Epithelial cell of esophagus (primary cell): ENCODE results near the gene PACS1.

Experiments
- DNase-seq: peaks from one replicate; pipeline ENCODE4 v3.0.0; 2010; ENCODE audit warnings: low read depth
- H3K4me3 ChIP-seq: 2 replicates; pipeline ENCODE4 v1.5.1; 2011; ENCODE audit warnings: mild to moderate bottlenecking, low read length, control low read depth
- CTCF ChIP-seq: IDR thresholded peaks from 2 replicates; pipeline ENCODE4 v1.5.1; 2011; ENCODE audit warnings: low read depth, mild to moderate bottlenecking, low read length, control low read depth, inconsistent platforms; ENCODE audit not compliant: insufficient read depth; ENCODE audit errors: missing control alignments

The PACS1 gene

GRCh38 chr11:66231561-66231960 is 161.5 kb downstream of the PACS1 start:
- no peak for TF ChIP-seq CTCF
- no peak for DNase-seq
- H3K4me3 ChIP-seq, result no peak overlapping the region

- H3K4me3 ChIP-seq, result no peak overlapping the region
- no peak for TF ChIP-seq CTCF
- DNase-seq, result no peak
These were observed 162.7 kb downstream of the PACS1 start for GRCh38 chr11:66232769-66233168.

- H3K4me3 ChIP-seq, result no peak overlapping the region
- no peak for TF ChIP-seq CTCF
- DNase-seq, result no peak
These were observed 163.2 kb downstream of the PACS1 start for GRCh38 chr11:66233301-66233700.

GRCh38 chr11:66235141-66235540 is 165.1 kb downstream of the PACS1 start:
- DNase-seq, result no peak
- TF ChIP-seq CTCF, result no peak
- no peak overlapping the region for H3K4me3 ChIP-seq

GRCh38 chr11:66237867-66238266 is 167.8 kb downstream of the PACS1 start:
- no peak overlapping the region for H3K4me3 ChIP-seq
- DNase-seq, result no peak
- no peak for TF ChIP-seq CTCF

- TF ChIP-seq CTCF, result no peak
- DNase-seq, result no peak
- H3K4me3 ChIP-seq, result no peak overlapping the region
These were observed 168.8 kb downstream of the PACS1 start for GRCh38 chr11:66238786-66239413.

GRCh38 chr11:66239511-66239910 is 169.4 kb downstream of the PACS1 start:
- no peak overlapping the region for H3K4me3 ChIP-seq
- no peak for TF ChIP-seq CTCF
- no peak for DNase-seq
